Thoracic aorta (tissue), 2 donors: Measurements from ENCODE around the gene SAMSN1. TPM values are rescaled to one million over a fixed set of nuclear protein-coding genes. Genes with fewer than 3 reads are reported as not detected.

Experiments used
- ATAC-seq: fragments of 150-250 bp; one replicate; pipeline ENCODE4 v1.8.0; 2017; ENCODE audit warnings: low read depth; ENCODE audit not compliant: insufficient number of reproducible peaks, low FRiP score
- DNase-seq: peaks from one replicate; pipeline ENCODE4 v3.0.0-alpha.2; 2020; ENCODE audit warnings: low spot score
- H3K27ac ChIP-seq, 2 donors: fragments of 200-600 bp; sonication (generic); 1 replicate in 1 of 2; 2 replicates in 1 of 2; pipeline ENCODE4 v1.5.1; 2016; ENCODE audit warnings: mild to moderate bottlenecking in 2 of 2, moderate library complexity in 2 of 2
- H3K27me3 ChIP-seq: fragments of 200-600 bp; sonication (generic); replicated peaks from 2 replicates; pipeline ENCODE4 v1.6.0; 2016; ENCODE audit warnings: mild to moderate bottlenecking; ENCODE audit not compliant: insufficient read depth
- H3K36me3 ChIP-seq: fragments of 200-600 bp; sonication (generic); one replicate; pipeline ENCODE4 v1.5.1; 2016
- H3K4me1 ChIP-seq, 2 donors: fragments of 200-600 bp; sonication (generic); 1 replicate in 1 of 2; 2 replicates in 1 of 2; pipeline versions ENCODE4 v1.5.1 to v1.6.0; 2016; ENCODE audit warnings: low read depth in 2 of 2, mild to moderate bottlenecking in 1 of 2; ENCODE audit not compliant: control insufficient read depth in 1 of 2
- H3K4me3 ChIP-seq: fragments of 200-600 bp; sonication (generic); 2 replicates; pipeline ENCODE4 v1.5.1; 2016; ENCODE audit warnings: mild to moderate bottlenecking
- H3K9me3 ChIP-seq: fragments of 200-600 bp; sonication (generic); 2 replicates; pipeline ENCODE4 v1.5.1; 2016
- CTCF ChIP-seq: fragments of 200-600 bp; sonication (generic); IDR thresholded peaks from one replicate; pipeline ENCODE4 v1.5.1; 2019; ENCODE audit warnings: antibody characterized with exemption
- total RNA-seq, 2 donors: library from RNA; depleted of rRNA; stranded (reverse); fragments of >200 nt; gene quantifications; one replicate each; pipeline versions ENCODE4 v1.1.0 to v1.2.3, GENCODE V29; 2016

SAMSN1 gene
- total RNA-seq, 2 donors from 2014 or later: 6.6 to 20.5 TPM

DNA sequence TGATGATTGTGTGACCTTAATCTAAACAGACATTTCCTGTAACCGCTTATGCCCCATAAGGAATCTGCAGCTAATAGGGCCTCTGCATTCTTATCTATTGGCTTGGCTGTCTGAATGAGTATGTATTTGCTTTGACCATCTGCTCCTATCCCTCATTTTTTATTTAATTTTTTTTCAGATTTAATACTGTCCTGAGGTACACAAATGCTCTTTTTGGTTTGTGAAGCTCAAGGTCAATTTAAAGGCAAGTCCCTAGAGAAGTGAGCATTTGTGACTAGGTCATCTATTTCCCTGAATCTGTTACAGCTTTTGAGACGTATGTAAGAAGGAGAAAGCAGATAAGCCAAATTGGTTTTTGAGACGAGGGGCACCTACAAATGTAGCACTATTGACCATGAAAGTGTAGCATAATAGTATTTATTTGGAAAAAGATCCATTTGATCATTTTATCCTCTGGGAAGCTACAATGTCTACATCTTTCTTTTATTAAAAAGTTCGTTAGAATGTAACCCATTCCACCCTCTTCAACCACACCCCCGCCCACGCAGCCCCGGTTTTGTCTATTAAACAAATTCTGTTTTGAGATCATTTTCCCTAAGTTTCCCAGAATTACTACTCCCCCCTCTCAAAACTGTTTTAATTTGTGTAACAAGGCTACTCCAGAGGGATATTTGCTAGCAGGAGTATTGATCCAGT, 93.9 kb downstream of the SAMSN1 start:
- Histone ChIP-seq H3K9me3 (no peaks in the 10 kb centered on the region), H3K4me3 (no peak overlapping the region), H3K4me1 (no peaks in the 10 kb centered on the region), H3K27me3 (no peaks in the 10 kb centered on the region), H3K36me3 (no peaks in the 10 kb centered on the region), H3K27ac (no peak overlapping the region)
- DNase-seq (no peak), ATAC-seq (no peak)
- TF ChIP-seq CTCF: no peak

- Histone ChIP-seq H3K27ac (no peak overlapping the region), H3K9me3 (no peaks in the 10 kb centered on the region), H3K36me3 (no peaks in the 10 kb centered on the region), H3K4me1 (no peaks in the 10 kb centered on the region), H3K27me3 (no peaks in the 10 kb centered on the region), H3K4me3 (no peak overlapping the region)
- DNase-seq (no peak), ATAC-seq (no peak)
- no peak for TF ChIP-seq CTCF
Measured at GRCh38 chr21:14451546-14451945, 94.6 kb downstream of the SAMSN1 start.

GRCh38 chr21:14448784-14449183, 97.3 kb downstream of the SAMSN1 start:
- H3K4me3 ChIP-seq: no peak overlapping the region
- H3K27ac ChIP-seq: no peak overlapping the region

DNA sequence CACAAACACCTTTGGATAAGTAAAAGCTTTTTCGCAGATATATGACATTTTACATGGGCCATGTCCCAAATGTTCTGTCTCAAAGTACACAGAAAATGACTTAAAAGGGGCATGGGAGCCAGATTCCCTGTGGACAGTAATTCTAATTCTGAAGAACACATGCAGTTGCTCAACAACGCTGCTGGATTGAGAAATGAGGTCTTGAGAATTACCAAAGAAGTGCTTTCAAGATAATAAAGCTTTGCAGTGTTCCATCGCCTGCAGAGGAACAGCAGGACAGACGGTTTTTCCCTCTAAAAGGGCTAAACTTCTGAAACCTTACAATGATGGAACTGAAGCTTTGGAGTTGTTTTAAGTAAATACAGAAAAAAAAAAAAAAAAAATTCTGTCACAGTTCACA, 107.9 kb downstream of the SAMSN1 start:
- ATAC-seq (no peak), DNase-seq (no peak)
- Histone ChIP-seq H3K4me3 (no peak overlapping the region), H3K36me3 (no peaks in the 10 kb centered on the region), H3K4me1 (no peaks in the 10 kb centered on the region), H3K9me3 (no peaks in the 10 kb centered on the region), H3K27me3 (no peaks in the 10 kb centered on the region), H3K27ac (no peak overlapping the region)
- no peak for TF ChIP-seq CTCF

More at GRCh38 chr21:14448784-14449183, 97.3 kb downstream of the SAMSN1 start:
- ATAC-seq: no peak
- no peaks in the 10 kb centered on the region for H3K9me3 ChIP-seq
- H3K4me1 ChIP-seq: no peaks in the 10 kb centered on the region
- no peak for DNase-seq
- H3K36me3 ChIP-seq: no peaks in the 10 kb centered on the region
- TF ChIP-seq CTCF: no peak
- H3K27me3 ChIP-seq: no peaks in the 10 kb centered on the region

DNA sequence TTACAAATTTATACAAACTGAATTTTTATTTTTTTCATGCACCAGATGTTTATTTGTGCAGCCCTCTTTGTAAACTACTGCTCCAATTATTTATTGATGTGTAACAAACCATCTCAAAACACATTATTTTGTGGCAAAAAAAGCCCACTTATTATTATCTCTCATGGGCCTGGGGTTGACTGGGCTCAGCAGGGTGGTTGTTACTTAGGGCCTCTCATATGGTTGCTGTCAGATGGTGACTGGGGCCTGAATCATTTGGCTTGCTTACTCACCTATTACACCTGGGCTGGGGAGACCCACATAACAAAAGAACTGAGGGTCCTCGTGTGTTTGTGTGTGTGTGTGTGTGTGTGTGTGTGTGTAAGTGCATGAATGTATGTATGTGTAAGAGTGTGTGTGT, 110.7 kb downstream of the SAMSN1 start:
- no peaks in the 10 kb centered on the region for H3K36me3 ChIP-seq
- no peak for DNase-seq
- no peak overlapping the region for H3K4me3 ChIP-seq
- ATAC-seq: no peak
- no peak for TF ChIP-seq CTCF
- H3K27ac ChIP-seq: no peak overlapping the region
- H3K4me1 ChIP-seq: no peaks in the 10 kb centered on the region
- H3K9me3 ChIP-seq: no peaks in the 10 kb centered on the region
- H3K27me3 ChIP-seq: no peaks in the 10 kb centered on the region

Other genes with a start within 250 kb of the SAMSN1 start
- gene HSPA13, start 163.2 kb downstream of the SAMSN1 start, total RNA-seq: 10 to 100 TPM; 19.9 to 27.6 TPM